K562 (cell line): ENCODE data around the gene TRIM62. TPM values are rescaled to one million over a fixed set of nuclear protein-coding genes. Genes with fewer than 3 reads are reported as not detected.

Source experiments
- ATAC-seq: fragments of 200-7000 bp; cut with Tn5 transposase; 3 replicates; pipeline ENCODE4 v1.9.1; 2020; ENCODE audit warnings: moderate library complexity
- BruUV-seq: library from RNA; stranded (reverse); fragments of 400-500 nt; replicated peaks from 2 replicates; lab custom pipeline; 2021; lab: Mats Ljungman, UMichigan
- CTCF ChIA-PET: fragments of 300-600 bp; formaldehyde crosslinking; extraction: SDS; loops from one replicate; lab custom pipeline; 2021; ENCODE audit warnings: low intra/inter-chr PET ratio; lab: Yijun Ruan, JAX
- POLR2A ChIA-PET: fragments of 300-600, 350-650 bp; sonication (Branson Sonifier 250); formaldehyde crosslinking; extraction: SDS; loops from one replicate; lab custom pipeline; 2021; ENCODE audit warnings: antibody characterized with exemption, inconsistent platforms; lab: Yijun Ruan, JAX
- DNase-seq, 4 experiments: peaks; one replicate each; pipeline versions ENCODE4 v3.0.0 to v3.0.0-alpha.2; 2011 to 2018; ENCODE audit warnings: low spot score in 3 of 4, mixed read lengths in 3 of 4; ENCODE audit errors: extremely low read depth in 1 of 4
- FAIRE-seq: peaks from 2 replicates; lab custom pipeline; 2011; peaks lifted over from hg19 to GRCh38; lab: Jason Lieb, UNC
- H2AFZ ChIP-seq: 2 replicates; pipeline ENCODE4 v1.6.0; 2011; ENCODE audit warnings: low read depth, low read length, control low read depth, inconsistent platforms
- H3K27ac ChIP-seq: fragments of 200-600 bp; 3 replicates; pipeline ENCODE4 v1.8.0; 2011; ENCODE audit warnings: low read depth, mild to moderate bottlenecking, control low read depth, inconsistent platforms, low read length, moderate library complexity, mixed read lengths; ENCODE audit errors: extremely low read depth
- H3K27me3 ChIP-seq, 2 experiments: fragments of 300-600 bp in 1 of 2; 2 replicates in 1 of 2; 3 replicates in 1 of 2; pipeline versions ENCODE4 v1.6.0 to v1.8.0; 2011; ENCODE audit warnings: inconsistent platforms in 2 of 2, low read length in 2 of 2, mild to moderate bottlenecking in 1 of 2, mixed read lengths in 1 of 2, moderate library complexity in 1 of 2; ENCODE audit not compliant: control insufficient read depth in 2 of 2, insufficient read depth in 2 of 2
- H3K36me3 ChIP-seq: fragments of 300-600 bp; 3 replicates; pipeline ENCODE4 v1.8.0; 2011; ENCODE audit warnings: mild to moderate bottlenecking, low read length, inconsistent platforms; ENCODE audit not compliant: control insufficient read depth, insufficient read depth
- H3K4me1 ChIP-seq, 2 experiments: fragments of 200-600 bp in 1 of 2; replicated peaks in 1 of 2; 2 replicates in 1 of 2; 3 replicates in 1 of 2; pipeline versions ENCODE4 v1.5.1 to v1.8.0; 2011; ENCODE audit warnings: inconsistent platforms in 2 of 2, low read length in 2 of 2, mild to moderate bottlenecking in 1 of 2, mixed read lengths in 1 of 2, moderate library complexity in 1 of 2; ENCODE audit not compliant: control insufficient read depth in 2 of 2, insufficient read depth in 2 of 2
- H3K4me2 ChIP-seq: 2 replicates; pipeline ENCODE4 v1.6.1; 2011; ENCODE audit warnings: low read length, control low read depth, inconsistent platforms, mixed read lengths; ENCODE audit not compliant: insufficient read depth
- H3K4me3 ChIP-seq: fragments of 200-600 bp; sonication (generic), shearing (Covaris generic); 2 replicates; pipeline ENCODE4 v1.5.1; 2016; ENCODE audit warnings: control low read depth, inconsistent platforms
- H3K79me2 ChIP-seq: fragments of 200-600 bp; 3 replicates; pipeline ENCODE4 v1.8.0; 2011; ENCODE audit warnings: low read length, inconsistent platforms; ENCODE audit not compliant: control insufficient read depth, insufficient read depth
- H3K9ac ChIP-seq, 2 experiments: 2 replicates each; pipeline versions ENCODE4 v1.6.0 to v1.6.1; 2011; ENCODE audit warnings: low read depth in 2 of 2, low read length in 2 of 2, control low read depth in 1 of 2, inconsistent platforms in 1 of 2, mild to moderate bottlenecking in 1 of 2, mixed read lengths in 1 of 2; ENCODE audit not compliant: insufficient read depth in 1 of 2
- H3K9me1 ChIP-seq: one replicate; pipeline ENCODE4 v1.6.0; 2011; ENCODE audit warnings: inconsistent platforms, mild to moderate bottlenecking, low read length, moderate library complexity; ENCODE audit not compliant: control insufficient read depth, insufficient read depth
- H3K9me3 ChIP-seq: replicated peaks from 2 replicates; pipeline ENCODE4 v1.5.1; 2011; ENCODE audit warnings: low read depth, low read length, inconsistent platforms; ENCODE audit not compliant: control insufficient read depth, insufficient read depth
- H4K20me1 ChIP-seq: replicated peaks from 2 replicates; pipeline ENCODE4 v1.6.1; 2011; ENCODE audit warnings: low read length, inconsistent platforms, mixed read lengths; ENCODE audit not compliant: control insufficient read depth, insufficient read depth
- BMI1 ChIP-seq: fragments of 150-350 bp; IDR thresholded peaks from 2 replicates; pipeline ENCODE4 v1.6.1; 2014; ENCODE audit warnings: low read length
- BRD9 ChIP-seq: fragments of 450-650 bp; IDR thresholded peaks from 2 replicates; pipeline ENCODE4 v1.6.1; 2018; ENCODE audit warnings: low read depth; ENCODE audit not compliant: partially characterized antibody
- BRF1 ChIP-seq: IDR thresholded peaks from 3 replicates; pipeline ENCODE4 v1.6.1; 2011; ENCODE audit warnings: borderline replicate concordance, mild to moderate bottlenecking; ENCODE audit not compliant: insufficient read length; ENCODE audit errors: extremely low read depth
- EP300 ChIP-seq: IDR thresholded peaks from 2 replicates; pipeline ENCODE4 v1.6.1; 2012; ENCODE audit warnings: low read length, improper control_type of control experiment
- IFI16 ChIP-seq: fragments of 250-450 bp; sonication (Bioruptor Pico); IDR thresholded peaks from 2 replicates; pipeline ENCODE4 v2.1.2; 2022; ENCODE audit warnings: mild to moderate bottlenecking, inconsistent platforms
- MEIS2 ChIP-seq: fragments of 450-650 bp; IDR thresholded peaks from 2 replicates; pipeline ENCODE4 v1.6.1; 2014; ENCODE audit warnings: mild to moderate bottlenecking; ENCODE audit not compliant: partially characterized antibody
- MTA3 ChIP-seq: fragments of 450-650 bp; formaldehyde crosslinking; IDR thresholded peaks from 2 replicates; pipeline ENCODE4 v1.6.1; 2017; ENCODE audit warnings: mild to moderate bottlenecking, borderline replicate concordance
- PTTG1 ChIP-seq: fragments of 450-650 bp; IDR thresholded peaks from 2 replicates; pipeline ENCODE4 v1.6.1; 2016; ENCODE audit warnings: low read depth, mild to moderate bottlenecking, missing genetic modification characterization, missing compliant biosample characterization
- RBM17 ChIP-seq: fragments of 200-400 bp; formaldehyde crosslinking; IDR thresholded peaks from 2 replicates; pipeline ENCODE4 v1.6.1; 2017; ENCODE audit warnings: low read depth, mild to moderate bottlenecking, low read length, borderline replicate concordance
- RFX7 ChIP-seq: fragments of 250-450 bp; sonication (Bioruptor Pico); IDR thresholded peaks from 2 replicates; pipeline ENCODE4 v1.5.1; 2021; ENCODE audit warnings: mild to moderate bottlenecking
- STAT6 ChIP-seq: sonication (generic); formaldehyde crosslinking; IDR thresholded peaks from 2 replicates; pipeline ENCODE4 v1.8.1; 2023; ENCODE audit warnings: mild to moderate bottlenecking, missing genetic modification reagents
- TBP ChIP-seq: optimal IDR thresholded peaks from 2 replicates; pipeline ENCODE3; 2011; ENCODE audit warnings: low read depth, low read length, improper control_type of control experiment
- ZFP30 ChIP-seq: fragments of 250-450 bp; sonication (Bioruptor Pico); IDR thresholded peaks from 2 replicates; pipeline ENCODE4 v1.8.0; 2022; ENCODE audit warnings: moderate library complexity, mild to moderate bottlenecking, inconsistent platforms, borderline replicate concordance
- ZNF316 ChIP-seq: fragments of 450-650 bp; IDR thresholded peaks from 2 replicates; pipeline ENCODE4 v1.6.1; 2016
- ZNF655 ChIP-seq: fragments of 250-450 bp; sonication (Bioruptor Pico); IDR thresholded peaks from 2 replicates; pipeline ENCODE4 v1.5.0; 2021
- WGBS: fragments of 100-300 bp; shearing (Covaris generic); methylation state at CpG from one replicate; pipeline ENCODE4 v1.1.6; 2016; ENCODE audit warnings: low coverage, mixed read lengths; ENCODE audit not compliant: insufficient coverage; ENCODE audit errors: missing lambda C conversion rate; 5-methylcytosine and 5-hydroxymethylcytosine counted together
- in situ Hi-C: fragments of 300-500 bp; cut with MboI; formaldehyde crosslinking; loops from 4 replicates; pipeline ENCODE4 v1.15.0; 2018; ENCODE audit warnings: inconsistent platforms, mixed read lengths
- intact Hi-C: fragments of 100-400 bp; cut with micrococcal nuclease; formaldehyde crosslinking; loops from 2 replicates; pipeline ENCODE4 v1.14.2; 2022
- polyA plus RNA-seq, 8 experiments: library from polyadenylated mRNA; depleted of rRNA in 4 of 8; stranded (reverse) in 5 of 8; unstranded in 3 of 8; fragments of >200 nt; fragmentation: Nextera tagmentation in 2 of 8; fragmentation: Illumina TruSeq in 1 of 8; extraction: Ambion mirVana in 2 of 8; extraction: Trizol in 1 of 8; gene quantifications; 2 replicates each; pipeline versions ENCODE4 v1.2.1 to v1.2.3, GENCODE V29; 2011 to 2014; ENCODE audit warnings: inconsistent platforms in 1 of 8, missing spikeins in 1 of 8
- total RNA-seq, 7 experiments: library from RNA; depleted of rRNA in 6 of 7; stranded (reverse); fragments of >200 nt in 6 of 7; fragmentation: Illumina TruSeq in 2 of 7; extraction: Trizol in 2 of 7; gene quantifications; 2 replicates each; pipeline versions ENCODE4 v1.2.1 to v1.2.3, GENCODE V29; 2011 to 2021; ENCODE audit warnings: low replicate concordance in 1 of 7

The TRIM62 gene
- total and polyA plus RNA-seq, 9 of the 15 experiments (the other 6 are each of a cell fraction or from before 2014, with no cell fraction given): 0.18 to 2.3 (median 0.52) TPM

GRCh38 chr1:33128781-33129180 is 53.1 kb downstream of the TRIM62 start (continued):
- no peak for TF ChIP-seq TBP

- intact Hi-C loops: no loop called here
- Histone ChIP-seq H3K27ac (peak overlapping the region; percentile 59; the same call in 2 of the 3 replicates), H3K9me1 (no peaks in the 10 kb centered on the region), H4K20me1 (no peaks in the 10 kb centered on the region), H3K4me3 (peak overlapping the region; percentile 44), H3K79me2 (no peaks in the 10 kb centered on the region), H3K36me3 (no peaks in the 10 kb centered on the region), H2AFZ (peak overlapping the region; percentile 96), H3K27me3 (peaks cover 3 to 4% of the 10 kb centered on the region in 2 experiments; a peak in 2 of 5 replicates), H3K4me2 (peak overlapping the region; percentile 87), H3K4me1 (peaks cover 0 to 4% of the 10 kb centered on the region in 2 experiments; a peak in 2 of 5 replicates), H3K9me3 (peaks cover 2% of the 10 kb centered on the region; the same call in 1 of the 2 replicates), H3K9ac (peak overlapping the region; percentile 52 to 68)
- no TSS peak for BruUV-seq
- FAIRE-seq (peak; percentile 93), DNase-seq (peak; percentile 87 to 95 (median 88)), ATAC-seq (peak; percentile 99)
- ChIA-PET CTCF (interaction anchor here (0.5 kb wide), 1 partner anchor 11 kb away, joined by 5 read pairs; no protein-coding TSS in a partner anchor), POLR2A (interaction anchor here (0.5 to 1.7 kb wide), 12 partner anchors 9 to 1074 kb away, joined by 3 to 5 read pairs (median 3); no protein-coding TSS in a partner anchor)
- in situ Hi-C loops: no loop called here
- WGBS: 35% methylated on average over 44 of the region's 44 CpGs
- TF ChIP-seq ZNF316 (peak; percentile 25; the same call in 1 of the 2 replicates), MEIS2 (peak; percentile 16), BRD9 (no peak), IFI16 (CRISPR knock-in tag) (no peak), MTA3 (peak; percentile 70; the same call in 1 of the 2 replicates), ZFP30 (no peak), ZNF655 (CRISPR knock-in tag) (no peak), EP300 (0 out of 2 replicates have a peak, but pooled peaks have one; percentile 19), BRF1 (no peak), RBM17 (no peak), RFX7 (CRISPR knock-in tag) (no peak), PTTG1 (tag) (no peak), BMI1 (no peak), STAT6 (CRISPR knock-in tag) (no peak)
Measured at GRCh38 chr1:33127001-33127823, 54.6 kb downstream of the TRIM62 start.
